ENCODE results near the gene VILL.
"Not testable (repeated sequence)": the region's sequence is repeated elsewhere in the genome, so short reads cannot be mapped to it uniquely, and the experiment has no call there.

VILL gene

GRCh38 chr3:38026856-38027255 lies 36.3 kb downstream of the VILL start:
- Histone ChIP-seq H3K4me1 (ENCODE audit: insufficient read depth, low read length) (peaks cover 3% of the 10 kb centered on the region; the same call in 1 of the 2 replicates), H3K4me3 (ENCODE audit: low read length) (no peak overlapping the region), H3K27me3 (ENCODE audit: insufficient read depth, low read length) (peaks cover 74% of the 10 kb centered on the region), H3K9ac (ENCODE audit: low read depth, low read length) (no peak overlapping the region), H3K36me3 (ENCODE audit: insufficient read depth, low read depth, low read length) (no peaks in the 10 kb centered on the region), H3K9me3 (ENCODE audit: insufficient read depth, low read depth, low read length) (no peaks in the 10 kb centered on the region), H3K27ac (ENCODE audit: low read length) (no peak overlapping the region)

- peaks cover 3% of the 10 kb centered on the region; the same call in 1 of the 2 replicates for H3K4me1 ChIP-seq (ENCODE audit: insufficient read depth, low read length)
- no peaks in the 10 kb centered on the region for H3K9me3 ChIP-seq (ENCODE audit: insufficient read depth, low read depth, low read length)
- H3K9ac ChIP-seq (ENCODE audit: low read depth, low read length): no peak overlapping the region
- H3K27me3 ChIP-seq (ENCODE audit: insufficient read depth, low read length): peaks cover 83% of the 10 kb centered on the region
- no peak overlapping the region for H3K27ac ChIP-seq (ENCODE audit: low read length)
- peak overlapping the region; percentile 72 for H3K4me3 ChIP-seq (ENCODE audit: low read length)
- no peaks in the 10 kb centered on the region for H3K36me3 ChIP-seq (ENCODE audit: insufficient read depth, low read depth, low read length)
Measured at GRCh38 chr3:38027466-38028465, 37.2 kb downstream of the VILL start.

- Histone ChIP-seq H3K4me1 (ENCODE audit: insufficient read depth, low read length) (peaks cover 3% of the 10 kb centered on the region; the same call in 1 of the 2 replicates), H3K36me3 (ENCODE audit: insufficient read depth, low read depth, low read length) (no peaks in the 10 kb centered on the region), H3K27me3 (ENCODE audit: insufficient read depth, low read length) (peaks cover 78% of the 10 kb centered on the region), H3K9me3 (ENCODE audit: insufficient read depth, low read depth, low read length) (no peaks in the 10 kb centered on the region), H3K27ac (ENCODE audit: low read length) (no peak overlapping the region), H3K4me3 (ENCODE audit: low read length) (peak overlapping the region; percentile 72), H3K9ac (ENCODE audit: low read depth, low read length) (no peak overlapping the region; the same call in 1 of the 2 replicates)
Measured at GRCh38 chr3:38028621-38029361, 38.2 kb downstream of the VILL start.

- Histone ChIP-seq H3K4me1 (ENCODE audit: insufficient read depth, low read length) (peaks cover 3% of the 10 kb centered on the region; the same call in 1 of the 2 replicates), H3K9ac (ENCODE audit: low read depth, low read length) (peak within 1 kb of the TSS; percentile 45), H3K27me3 (ENCODE audit: insufficient read depth, low read length) (peaks cover 74% of the 10 kb centered on the region), H3K4me3 (ENCODE audit: low read length) (peak within 1 kb of the TSS; percentile 72), H3K9me3 (ENCODE audit: insufficient read depth, low read depth, low read length) (no peaks in the 10 kb centered on the region), H3K36me3 (ENCODE audit: insufficient read depth, low read depth, low read length) (no peaks in the 10 kb centered on the region), H3K27ac (ENCODE audit: low read length) (no peak within 1 kb of the TSS)
Measured at GRCh38 chr3:38029400-38030125, 39.0 kb downstream of the VILL start, which contains the start of gene PLCD1. TSS of gene PLCD1 (minus strand) at chr3:38029642. CDS start at chr3:38029539, 103 bp downstream.

- Histone ChIP-seq H3K27me3 (ENCODE audit: insufficient read depth, low read length) (peaks cover 73% of the 10 kb centered on the region), H3K9ac (ENCODE audit: low read depth, low read length) (peak overlapping the region; percentile 45; the same call in 1 of the 2 replicates), H3K4me3 (ENCODE audit: low read length) (peak overlapping the region; percentile 72), H3K27ac (ENCODE audit: low read length) (no peak overlapping the region), H3K36me3 (ENCODE audit: insufficient read depth, low read depth, low read length) (no peaks in the 10 kb centered on the region), H3K9me3 (ENCODE audit: insufficient read depth, low read depth, low read length) (no peaks in the 10 kb centered on the region), H3K4me1 (ENCODE audit: insufficient read depth, low read length) (peaks cover 3% of the 10 kb centered on the region; the same call in 1 of the 2 replicates)
Measured at GRCh38 chr3:38030126-38031021, 39.8 kb downstream of the VILL start.

- Histone ChIP-seq H3K36me3 (ENCODE audit: insufficient read depth, low read depth, low read length) (no peaks in the 10 kb centered on the region), H3K4me3 (ENCODE audit: low read length) (no peak overlapping the region), H3K27ac (ENCODE audit: low read length) (no peak overlapping the region), H3K27me3 (ENCODE audit: insufficient read depth, low read length) (peaks cover 64% of the 10 kb centered on the region), H3K4me1 (ENCODE audit: insufficient read depth, low read length) (no peaks in the 10 kb centered on the region), H3K9me3 (ENCODE audit: insufficient read depth, low read depth, low read length) (no peaks in the 10 kb centered on the region), H3K9ac (ENCODE audit: low read depth, low read length) (no peak overlapping the region)
Measured at GRCh38 chr3:38031022-38031994, 40.7 kb downstream of the VILL start.

GRCh38 chr3:38032328-38032865 lies 41.8 kb downstream of the VILL start:
- no peak overlapping the region for H3K9ac ChIP-seq (ENCODE audit: low read depth, low read length)
- peaks cover 53% of the 10 kb centered on the region for H3K27me3 ChIP-seq (ENCODE audit: insufficient read depth, low read length)
- H3K4me3 ChIP-seq (ENCODE audit: low read length): no peak overlapping the region
- no peaks in the 10 kb centered on the region for H3K9me3 ChIP-seq (ENCODE audit: insufficient read depth, low read depth, low read length)
- no peak overlapping the region for H3K27ac ChIP-seq (ENCODE audit: low read length)
- H3K4me1 ChIP-seq (ENCODE audit: insufficient read depth, low read length): no peaks in the 10 kb centered on the region
- H3K36me3 ChIP-seq (ENCODE audit: insufficient read depth, low read depth, low read length): no peaks in the 10 kb centered on the region

GRCh38 chr3:38033586-38033985 lies 43.0 kb downstream of the VILL start:
- not testable (repeated sequence) for H3K4me3 ChIP-seq (ENCODE audit: low read length); H3K27ac ChIP-seq (ENCODE audit: low read length); H3K36me3 ChIP-seq (ENCODE audit: insufficient read depth, low read depth, low read length); H3K9ac ChIP-seq (ENCODE audit: low read depth, low read length); H3K4me1 ChIP-seq (ENCODE audit: insufficient read depth, low read length); H3K9me3 ChIP-seq (ENCODE audit: insufficient read depth, low read depth, low read length)
- H3K27me3 ChIP-seq (ENCODE audit: insufficient read depth, low read length): peaks cover 42% of the 10 kb centered on the region

GRCh38 chr3:38034335-38034734 lies 43.7 kb downstream of the VILL start:
- H3K4me3 ChIP-seq (ENCODE audit: low read length); H3K4me1 ChIP-seq (ENCODE audit: insufficient read depth, low read length); H3K9me3 ChIP-seq (ENCODE audit: insufficient read depth, low read depth, low read length); H3K36me3 ChIP-seq (ENCODE audit: insufficient read depth, low read depth, low read length); H3K27ac ChIP-seq (ENCODE audit: low read length); H3K9ac ChIP-seq (ENCODE audit: low read depth, low read length): not testable (repeated sequence)
- peaks cover 42% of the 10 kb centered on the region for H3K27me3 ChIP-seq (ENCODE audit: insufficient read depth, low read length)
